GM18870 (cell line): ENCODE data around the gene DGKE.

Source experiments
- ATAC-seq: cut with Tn5 transposase; IDR thresholded peaks from one replicate; pipeline ENCODE4 v1.9.1; 2021; ENCODE audit warnings: moderate library complexity; ENCODE audit not compliant: unreplicated experiment

Gene DGKE

DNA sequence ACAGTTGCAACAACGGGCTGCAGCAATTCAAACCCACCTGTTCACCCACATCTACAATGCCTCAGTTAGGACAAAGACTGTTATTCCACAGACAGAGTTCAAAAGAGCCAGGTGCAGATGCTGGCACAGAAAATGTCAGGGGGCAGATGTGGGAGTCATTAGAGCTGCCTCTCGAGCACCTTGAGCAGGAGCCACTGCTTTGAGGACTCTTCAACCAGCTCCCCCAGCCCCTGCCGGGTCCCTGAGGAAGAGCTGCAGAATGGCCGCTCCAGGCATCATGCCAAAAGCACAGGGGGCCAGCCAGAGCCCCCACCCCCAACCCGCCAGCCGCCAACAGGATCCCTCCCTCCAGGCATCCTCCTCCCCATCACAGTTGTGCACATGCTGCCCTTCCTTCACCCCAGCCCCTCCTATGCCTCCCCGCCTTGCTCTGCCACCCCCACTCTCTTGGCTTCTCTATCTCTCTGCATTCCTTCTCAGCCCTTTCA is 21.0 kb upstream of the DGKE start:
- ATAC-seq = no peak

DNA sequence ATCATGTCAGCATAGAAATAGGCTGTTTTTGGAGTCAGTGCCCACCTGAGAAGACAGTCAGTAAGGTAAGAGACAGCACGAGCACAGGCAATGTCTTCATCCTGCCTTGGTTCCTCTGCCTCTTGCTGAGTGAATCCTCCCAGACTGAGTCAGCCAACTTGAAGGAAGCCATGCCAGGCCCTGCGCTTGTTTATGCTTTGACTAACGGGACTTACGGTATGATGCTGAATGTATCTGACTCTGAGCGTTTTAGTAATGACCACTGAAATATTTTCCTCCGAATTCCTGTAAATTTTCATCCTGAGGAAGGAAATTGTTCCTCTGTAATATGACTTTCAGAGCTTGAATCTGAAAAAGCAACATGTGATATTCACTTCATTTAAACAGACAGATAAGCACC is 18.2 kb upstream of the DGKE start:
- no peak for ATAC-seq

DNA sequence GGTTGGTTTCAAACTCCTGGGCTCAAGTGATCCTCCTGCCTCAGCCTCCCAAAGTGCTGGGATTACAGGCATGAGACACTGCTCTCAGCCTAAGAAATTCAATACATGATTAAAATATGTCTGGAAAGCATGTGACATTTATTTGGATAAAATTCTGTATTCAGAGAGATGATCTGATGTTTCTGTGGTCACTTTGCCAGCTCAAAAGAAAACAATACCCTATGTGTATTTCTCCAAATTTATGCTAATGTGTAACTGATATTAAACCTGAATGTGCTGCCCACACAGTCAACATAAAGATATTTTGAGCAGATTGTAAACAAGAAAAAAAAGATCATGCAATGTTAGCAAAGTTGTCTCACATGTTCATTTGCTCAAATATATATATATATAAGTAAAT is 16.9 kb upstream of the DGKE start:
- ATAC-seq = no peak

DNA sequence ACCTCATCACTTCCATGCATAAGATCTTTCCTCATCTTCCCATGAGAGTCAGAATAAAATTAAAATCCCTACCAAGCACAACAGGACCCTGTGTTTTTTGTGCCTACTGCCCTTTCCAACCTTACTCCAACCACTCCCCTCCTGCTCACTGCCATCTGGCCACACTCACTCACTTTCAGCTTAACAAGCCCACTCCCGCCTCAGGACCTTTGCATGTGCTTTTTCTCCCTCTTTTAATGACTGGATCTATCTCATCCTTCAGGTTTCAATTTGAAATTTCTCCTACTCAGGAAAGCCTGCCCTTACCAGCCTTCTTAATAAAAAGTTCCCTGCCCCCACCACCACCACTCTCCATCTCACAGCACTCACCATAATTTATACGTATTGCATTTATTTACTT is 14.9 kb upstream of the DGKE start:
- no peak for ATAC-seq

DNA sequence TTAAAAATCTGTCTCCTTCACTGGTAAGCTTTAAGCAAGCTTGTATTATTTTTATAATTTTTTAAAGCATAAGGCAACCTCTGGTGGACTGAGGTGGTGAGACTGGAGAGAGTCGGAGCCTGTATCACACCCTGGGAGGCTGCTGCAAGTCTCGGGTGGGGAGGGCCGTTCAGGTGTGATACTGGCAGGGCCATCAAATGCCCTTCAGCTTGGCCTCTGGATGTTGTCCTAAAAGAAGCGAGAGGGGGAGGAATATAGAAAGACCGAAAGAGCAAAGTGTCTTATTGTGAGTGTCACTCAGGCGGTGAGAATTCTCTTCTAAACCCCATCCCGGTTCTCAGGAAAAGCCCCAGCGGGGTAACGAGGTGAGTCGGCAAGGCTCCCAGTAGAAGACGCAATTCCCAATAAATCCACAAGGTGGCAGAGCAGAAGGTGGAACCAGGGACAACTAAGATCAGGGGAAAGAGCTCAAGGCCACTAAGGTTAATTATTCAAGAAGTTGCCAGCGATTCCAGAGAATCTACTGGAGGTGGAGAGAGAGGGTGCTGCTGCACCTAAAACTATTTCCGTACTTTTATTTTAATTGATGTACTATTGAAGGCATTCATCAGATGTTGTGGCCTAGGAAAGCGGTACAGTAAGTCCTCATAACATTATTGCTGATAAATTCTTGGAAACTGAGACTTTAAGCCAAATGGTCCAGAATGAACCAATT is 14.4 kb upstream of the DGKE start:
- ATAC-seq = peak; percentile 82

DNA sequence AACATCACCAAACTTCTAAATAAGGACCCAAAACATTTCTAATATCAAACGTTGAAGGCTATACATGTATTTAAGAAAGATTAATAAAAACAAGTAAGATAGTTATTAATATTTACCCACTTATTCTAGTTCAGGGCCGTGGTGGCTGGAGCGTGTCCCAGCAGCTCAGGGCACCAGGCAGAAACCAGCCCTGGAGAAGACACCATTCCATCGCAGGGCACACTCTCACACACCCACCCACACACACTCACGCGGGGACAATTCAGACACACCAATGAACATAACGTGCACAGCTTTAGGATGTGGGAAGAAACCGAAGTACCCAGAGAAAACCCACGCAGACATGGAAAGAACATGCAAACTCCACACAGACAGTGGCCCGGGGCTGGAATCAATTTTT is 13.7 kb upstream of the DGKE start:
- ATAC-seq = no peak

DNA sequence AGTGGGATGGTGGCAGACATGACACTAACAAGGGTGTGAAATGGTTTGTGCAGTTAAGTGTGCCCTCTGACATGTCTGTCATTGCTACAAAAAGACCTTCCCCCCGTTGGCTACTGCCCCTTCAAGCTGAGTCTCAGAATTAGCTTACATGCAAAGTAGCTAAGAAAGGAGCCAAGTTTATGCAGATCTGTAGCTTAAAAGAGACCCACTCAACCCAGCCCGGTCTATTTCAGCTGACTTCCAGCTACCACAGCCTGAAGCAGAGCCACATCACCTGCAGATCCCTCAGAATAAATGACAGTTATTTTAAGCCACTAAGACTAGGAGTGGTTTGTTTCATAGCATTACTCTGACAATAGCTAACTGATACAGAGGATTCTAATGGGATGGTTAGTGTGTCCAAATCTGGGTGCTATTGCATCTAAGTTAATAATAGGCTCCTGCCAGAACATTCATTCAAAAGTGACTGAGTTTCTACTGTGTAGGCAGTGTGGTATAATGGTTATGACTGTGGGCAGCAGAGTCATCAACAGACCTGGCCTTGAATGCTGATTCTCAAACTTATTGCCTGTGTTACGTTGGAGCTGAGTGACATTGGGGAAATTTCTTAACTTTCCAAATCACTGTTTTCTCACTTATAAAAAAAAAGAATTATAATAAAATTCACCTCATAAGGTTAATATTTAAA is 12.0 kb upstream of the DGKE start:
- no peak for ATAC-seq

DNA sequence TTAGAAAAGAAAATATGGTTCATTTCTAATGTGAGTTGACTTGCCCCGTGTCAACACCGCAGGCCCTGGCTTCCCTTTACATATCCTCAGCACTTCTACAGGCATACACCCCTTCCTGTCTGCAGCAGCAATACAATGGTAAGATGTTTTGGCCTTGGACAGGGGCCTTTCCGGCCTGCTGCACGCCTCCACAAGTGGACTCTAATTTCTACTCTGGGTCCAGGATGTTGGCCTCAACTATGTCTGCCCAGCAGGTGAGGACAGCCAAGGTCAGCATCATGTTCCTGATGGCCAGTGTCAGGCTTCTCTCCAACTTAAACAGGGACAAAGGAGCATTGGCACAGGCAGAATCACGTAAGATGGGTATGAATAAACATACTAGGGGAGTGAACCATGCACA is 11.2 kb upstream of the DGKE start:
- ATAC-seq = no peak

DNA sequence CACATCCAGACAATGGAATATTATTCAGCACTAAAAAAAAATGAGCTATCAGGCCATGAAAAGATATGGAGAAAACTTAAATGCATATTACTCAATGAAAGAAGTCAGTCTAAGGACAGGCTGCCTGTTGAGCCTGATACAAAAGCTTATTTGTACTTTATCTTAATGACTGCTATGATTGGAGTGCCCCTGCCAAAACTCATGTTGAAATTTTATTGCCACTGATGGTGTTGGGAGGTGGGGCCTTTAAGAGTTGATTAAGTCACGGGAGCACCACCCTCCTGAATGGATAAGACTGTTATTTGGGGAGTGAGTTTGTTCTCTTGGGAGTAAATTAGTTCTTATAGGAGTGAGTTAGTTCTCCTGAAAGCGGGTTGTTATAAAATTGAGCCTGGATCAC is 10.1 kb upstream of the DGKE start:
- ATAC-seq = no peak

DNA sequence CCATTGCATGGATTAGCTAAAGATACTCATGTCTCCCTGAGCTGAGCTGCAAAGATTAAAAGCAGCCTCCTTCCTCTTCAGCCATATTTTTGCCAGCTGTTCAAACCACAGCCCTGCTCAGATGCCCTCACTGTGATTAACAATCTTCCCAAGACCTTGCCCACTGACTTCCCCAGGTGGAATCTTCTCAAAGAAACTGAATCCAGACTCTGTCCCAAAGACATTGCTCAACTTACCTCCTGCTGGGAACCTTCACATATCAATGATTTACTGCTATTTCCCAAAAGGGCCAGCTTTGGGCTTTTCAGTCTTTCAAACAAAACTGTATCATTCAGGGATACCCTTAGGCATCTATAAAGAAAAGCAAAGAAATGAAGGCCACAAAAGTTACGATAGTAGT is 9.4 kb upstream of the DGKE start:
- no peak for ATAC-seq

DNA sequence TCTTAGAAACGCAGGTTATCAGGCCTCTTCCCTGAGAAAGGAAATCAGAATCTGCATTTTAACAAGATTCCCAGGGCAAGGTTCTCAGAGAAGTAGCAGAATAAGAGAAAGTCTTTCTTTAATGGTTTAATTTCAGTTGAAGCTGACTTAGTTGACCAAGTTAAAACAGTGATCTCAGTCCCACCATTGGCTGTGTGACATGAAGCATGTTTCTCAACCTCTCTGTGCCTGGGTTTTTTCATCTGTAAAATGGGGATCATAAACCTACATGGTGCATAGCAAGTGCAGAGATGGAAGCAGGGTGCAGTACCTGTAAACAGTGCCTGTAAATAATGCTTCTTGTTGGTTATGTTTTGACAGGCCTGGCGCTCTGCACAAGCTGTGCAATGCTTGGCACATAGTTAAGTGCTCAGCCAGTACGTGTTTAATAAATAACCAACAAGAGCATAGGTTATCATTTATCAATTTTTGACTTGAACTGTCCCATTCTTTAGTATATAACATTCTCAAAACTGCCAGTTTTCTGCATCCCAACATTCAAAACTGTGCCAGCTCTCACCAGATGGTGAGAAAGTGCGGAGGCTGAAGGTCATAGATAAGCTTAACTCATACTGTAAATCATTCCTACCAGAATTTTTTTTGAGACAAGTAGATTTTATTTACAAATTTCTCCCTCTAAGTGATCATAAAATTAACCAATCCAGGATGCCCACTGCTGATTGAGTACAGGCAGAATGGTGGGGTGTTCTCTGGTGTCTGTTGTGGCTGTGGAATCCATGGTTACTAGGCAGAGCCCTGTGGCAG is 7.1 kb upstream of the DGKE start:
- no peak for ATAC-seq

DNA sequence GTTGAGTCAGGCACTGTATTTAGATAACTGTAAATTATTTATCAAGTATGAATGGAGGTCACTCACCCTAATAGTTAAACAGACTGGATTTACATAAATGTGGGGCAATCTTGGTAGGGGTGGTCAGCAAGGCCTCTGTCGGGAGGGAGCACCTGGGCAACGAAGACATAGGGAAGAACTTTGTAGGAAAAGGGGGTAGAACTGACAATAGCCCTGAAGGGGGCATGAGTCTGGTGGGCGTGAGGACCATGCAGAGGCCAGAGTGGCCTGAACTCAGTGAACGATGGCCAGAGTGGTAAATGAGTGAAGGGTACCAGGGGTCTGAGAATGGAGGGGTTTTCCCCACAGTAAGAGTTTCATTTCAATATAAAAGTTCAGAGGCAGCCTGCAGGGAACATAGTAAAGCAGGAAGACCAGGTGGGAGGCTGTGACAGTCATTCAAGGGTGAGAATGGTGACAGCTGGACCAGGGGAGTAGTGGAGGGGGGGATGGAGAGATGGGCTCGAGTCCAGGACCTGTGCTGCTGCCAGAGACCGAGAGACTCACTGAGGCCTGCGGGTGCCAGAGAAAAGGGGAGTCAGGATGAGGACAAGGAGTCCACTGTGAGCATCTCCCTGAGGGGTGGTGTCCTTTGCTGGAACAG is 3.1 kb upstream of the DGKE start:
- no peak for ATAC-seq

DNA sequence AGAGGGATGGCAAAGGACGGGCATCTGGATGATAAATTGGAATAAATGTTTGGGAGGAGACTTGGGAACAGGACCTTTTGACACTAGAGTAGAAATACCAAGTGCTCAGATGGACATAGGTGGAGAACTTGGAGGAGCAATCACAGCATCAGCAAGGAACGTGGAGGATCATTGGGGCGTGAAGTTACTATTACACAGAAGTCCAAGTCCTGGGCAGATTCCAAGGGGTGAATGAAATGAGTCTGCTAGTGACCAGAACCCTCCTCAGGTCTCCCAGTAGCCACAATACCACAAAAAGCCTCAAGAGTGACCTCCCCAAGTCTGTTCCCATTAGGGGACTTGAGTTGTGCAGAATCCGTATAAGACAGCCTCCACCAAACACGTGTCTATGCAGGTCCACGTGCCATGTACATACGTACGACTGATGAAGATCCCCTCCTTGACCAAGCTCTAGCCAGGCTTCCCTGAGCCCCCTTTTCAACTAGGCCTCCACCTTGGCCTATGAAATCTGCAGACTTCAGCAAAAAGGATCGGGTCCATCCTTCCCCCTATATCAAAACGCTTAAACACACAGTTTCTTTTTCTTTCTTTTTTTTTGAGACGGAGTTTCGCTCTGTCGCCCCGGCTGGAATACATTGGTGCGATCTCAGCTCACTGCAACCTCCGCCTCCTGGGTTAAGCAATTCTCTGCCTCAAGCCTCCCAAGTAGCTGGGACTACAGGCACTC is 2.4 kb upstream of the DGKE start:
- no peak for ATAC-seq

DNA sequence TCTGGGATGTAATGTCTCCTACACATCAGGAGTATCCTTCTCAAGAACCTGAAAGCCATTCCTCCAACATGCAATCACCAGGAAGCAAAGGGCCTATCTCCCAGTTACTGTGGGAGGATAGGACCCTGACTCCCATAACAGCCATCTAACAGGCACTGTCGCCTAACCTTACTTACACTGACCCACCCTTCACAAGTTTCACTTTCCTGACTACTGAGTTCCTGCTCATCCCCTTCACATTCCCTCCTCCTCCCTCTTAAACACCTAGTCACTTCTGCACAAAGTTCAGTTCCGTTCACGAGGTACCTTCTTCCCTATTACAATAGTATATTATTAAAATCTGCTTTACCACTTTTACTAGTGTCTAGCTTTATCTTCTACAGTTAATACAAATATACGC is 1.5 kb upstream of the DGKE start:
- no peak for ATAC-seq

DNA sequence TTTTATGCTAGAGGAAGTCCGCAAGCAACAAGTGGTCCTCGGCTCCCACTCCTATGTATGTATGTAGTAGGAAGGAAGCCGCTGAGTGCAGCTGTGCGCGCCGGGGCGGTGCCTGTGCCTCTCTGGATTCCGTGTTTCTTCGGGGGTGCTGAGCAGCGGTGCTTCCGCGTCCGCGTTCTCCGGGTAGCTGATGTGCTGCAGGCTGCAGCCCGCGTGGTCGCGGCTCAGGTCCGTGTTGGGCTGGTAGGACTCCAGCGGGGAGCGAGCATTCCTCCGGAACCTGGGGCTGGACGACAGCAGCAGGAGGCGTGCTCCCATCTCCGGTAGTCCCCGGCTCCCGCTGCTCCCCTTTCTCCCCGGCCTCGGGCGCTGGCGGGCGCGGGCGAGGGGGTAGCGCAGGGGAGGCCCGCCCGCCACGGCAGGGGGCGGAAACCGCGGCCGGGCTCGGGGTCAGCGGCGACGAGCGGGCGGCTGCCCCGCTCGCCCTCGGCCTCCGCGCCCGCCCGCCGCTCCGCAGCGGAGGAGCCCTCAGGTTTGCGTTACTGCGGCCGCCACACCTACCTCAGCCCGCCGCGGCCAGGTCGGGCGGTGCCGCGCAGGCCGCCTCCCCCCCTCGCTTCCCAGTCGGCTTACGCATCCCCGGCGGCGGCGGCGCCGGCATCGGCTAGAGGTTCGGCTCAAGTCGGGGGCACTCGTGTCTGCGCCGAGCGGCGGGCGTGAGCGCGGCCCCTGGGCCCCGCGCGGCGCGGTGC is 718 bp upstream of the DGKE start:
- ATAC-seq = peak; percentile 32

DNA sequence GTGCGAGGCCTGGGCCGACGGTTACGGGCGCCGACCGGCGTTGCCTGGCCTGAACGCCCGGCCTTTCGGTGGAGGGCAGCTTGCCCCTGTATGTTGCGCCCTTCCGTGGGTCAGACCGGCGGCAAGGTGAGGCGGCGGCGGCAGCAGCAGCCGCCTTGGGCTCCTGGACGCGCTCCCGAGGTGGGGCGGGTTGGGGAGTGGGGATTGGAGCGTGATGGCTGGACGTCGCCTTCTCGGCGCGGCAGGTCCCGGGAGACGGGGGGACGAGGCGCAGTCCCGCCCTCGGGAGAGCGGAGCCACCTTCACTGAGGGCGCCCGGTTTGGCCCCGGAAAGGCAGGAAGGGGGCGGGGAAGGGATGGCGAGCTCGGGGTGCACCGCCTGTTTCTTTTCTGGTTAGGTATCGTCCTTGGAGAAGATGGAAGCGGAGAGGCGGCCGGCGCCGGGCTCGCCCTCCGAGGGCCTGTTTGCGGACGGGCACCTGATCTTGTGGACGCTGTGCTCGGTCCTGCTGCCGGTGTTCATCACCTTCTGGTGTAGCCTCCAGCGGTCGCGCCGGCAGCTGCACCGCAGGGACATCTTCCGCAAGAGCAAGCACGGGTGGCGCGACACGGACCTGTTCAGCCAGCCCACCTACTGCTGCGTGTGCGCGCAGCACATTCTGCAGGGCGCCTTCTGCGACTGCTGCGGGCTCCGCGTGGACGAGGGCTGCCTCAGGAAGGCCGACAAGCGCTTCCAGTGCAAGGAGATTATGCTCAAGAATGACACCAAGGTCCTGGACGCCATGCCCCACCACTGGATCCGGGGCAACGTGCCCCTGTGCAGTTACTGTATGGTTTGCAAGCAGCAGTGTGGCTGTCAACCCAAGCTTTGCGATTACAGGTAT is 671 bp downstream of the DGKE start:
- peak; percentile 31 for ATAC-seq

DNA sequence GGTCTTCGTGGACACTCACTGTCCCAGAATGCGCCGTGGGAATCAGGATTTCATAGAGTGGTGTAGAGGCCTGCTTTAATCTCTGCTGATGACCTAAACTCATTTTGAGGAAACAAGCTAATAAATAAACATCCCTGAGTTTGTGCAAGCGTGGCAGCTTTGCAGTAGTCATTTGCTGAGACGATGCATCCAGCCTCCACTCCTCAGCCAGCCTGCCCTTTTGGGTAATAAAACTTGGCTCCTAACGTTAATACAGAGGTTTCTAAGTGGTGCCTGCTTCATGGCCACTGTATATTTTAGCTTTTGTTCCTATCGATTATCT is 1.3 kb downstream of the DGKE start:
- no peak for ATAC-seq

DNA sequence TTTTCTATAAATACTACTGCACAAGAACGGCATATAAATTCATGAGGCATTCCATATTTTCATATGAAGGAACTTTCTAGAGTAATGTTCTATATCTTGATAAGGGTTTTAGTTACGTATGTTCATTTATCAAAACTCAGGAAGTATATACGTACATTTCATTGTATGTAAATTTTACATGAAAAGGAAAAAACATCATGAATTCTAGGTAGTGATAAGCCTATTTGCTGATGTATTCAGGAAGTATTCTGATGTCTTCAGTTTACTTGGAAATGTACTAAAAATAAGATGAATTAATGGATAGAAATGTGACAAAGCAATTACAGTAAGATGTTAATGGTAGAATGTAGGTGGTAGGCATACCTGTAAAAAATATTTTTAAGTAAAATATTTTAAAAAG is 4.7 kb downstream of the DGKE start:
- ATAC-seq = no peak

DNA sequence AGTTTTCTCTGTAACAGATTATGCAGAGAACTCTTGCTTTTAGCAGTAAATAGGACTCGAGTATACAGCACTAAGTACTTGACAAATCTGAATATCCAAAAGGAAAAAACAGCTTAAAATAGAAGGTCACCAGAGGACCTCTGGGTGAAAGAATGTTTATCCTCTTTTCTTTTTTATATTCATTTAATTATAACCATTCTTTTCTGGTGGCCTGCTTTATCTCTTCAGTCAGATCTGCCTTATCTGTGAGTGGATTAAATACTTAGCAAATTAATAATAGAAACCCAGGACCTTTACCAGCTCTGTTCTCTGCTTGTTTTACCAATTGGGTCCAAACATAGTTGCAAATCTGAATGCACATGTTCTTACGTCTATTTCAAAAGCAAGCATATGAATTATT is 8.6 kb downstream of the DGKE start:
- ATAC-seq = no peak
